HG03280 (cell line): ENCODE measurements around the gene RET.

Experiments
- ATAC-seq: cut with Tn5 transposase; IDR thresholded peaks from one replicate; pipeline ENCODE4 v1.9.1; 2021; ENCODE audit warnings: mild to moderate bottlenecking, moderate library complexity; ENCODE audit not compliant: unreplicated experiment

The RET gene

GRCh38 chr10:43076876-43077420 lies at the start of gene RET:
Gene RET, plus strand, starts transcription at chr10:43077069. Its CDS starts 190 bp downstream, at chr10:43077259.
- ATAC-seq: no peak

GRCh38 chr10:43027331-43027955 lies 49.4 kb upstream of the RET start:
- no peak for ATAC-seq

- no peak for ATAC-seq
Measured at GRCh38 chr10:43028143-43028542, 48.7 kb upstream of the RET start.

- no peak for ATAC-seq
Measured at GRCh38 chr10:43029043-43029442, 47.8 kb upstream of the RET start.

GRCh38 chr10:43032613-43033012 lies 44.3 kb upstream of the RET start:
- no peak for ATAC-seq

- ATAC-seq: no peak
Measured at GRCh38 chr10:43035800-43036199, 41.1 kb upstream of the RET start.

GRCh38 chr10:43036481-43037428 lies 40.1 kb upstream of the RET start:
- no peak for ATAC-seq

GRCh38 chr10:43037440-43037839 lies 39.4 kb upstream of the RET start:
- ATAC-seq: no peak

- ATAC-seq: no peak
Measured at GRCh38 chr10:43037942-43038782, 38.7 kb upstream of the RET start.

- no peak for ATAC-seq
Measured at GRCh38 chr10:43038783-43039623, 37.9 kb upstream of the RET start.

- no peak for ATAC-seq
Measured at GRCh38 chr10:43039624-43040481, 37.0 kb upstream of the RET start.

- no peak for ATAC-seq
Measured at GRCh38 chr10:43040482-43041256, 36.2 kb upstream of the RET start.

GRCh38 chr10:43041422-43042342 lies 35.2 kb upstream of the RET start:
- no peak for ATAC-seq

GRCh38 chr10:43042503-43043341 lies 34.1 kb upstream of the RET start:
- ATAC-seq: no peak

- no peak for ATAC-seq
Measured at GRCh38 chr10:43043342-43043772, 33.5 kb upstream of the RET start.

- no peak for ATAC-seq
Measured at GRCh38 chr10:43043773-43044447, 33.0 kb upstream of the RET start.
